ENCODE measurements around the gene RALGAPA2. TPM values are rescaled to one million over a fixed set of nuclear protein-coding genes. Genes with fewer than 3 reads are reported as not detected.

Gene RALGAPA2
- total RNA-seq, 2 experiments from 2014 or later: 21.2 to 21.9 TPM

GRCh38 chr20:20457392-20458126 is 254.9 kb downstream of the RALGAPA2 start:
- Mint-ChIP-seq H3K4me1 (ENCODE audit: low read depth) (peaks cover 24% of the 10 kb centered on the region), H3K27me3 (no peaks in the 10 kb centered on the region), H3K4me3 (no peak overlapping the region), H3K27ac (no peak overlapping the region), H3K36me3 (ENCODE audit: low read depth) (peaks cover 34% of the 10 kb centered on the region), H3K9me3 (no peaks in the 10 kb centered on the region)
- intact Hi-C loops (cut with DNase I, micrococcal nuclease): no loop called here
- H3K9me3 ChIP-seq (ENCODE audit: control insufficient read depth in 1 of 2, insufficient read depth in 1 of 2, low read length in 2 of 2): no peaks in the 10 kb centered on the region
- H3K4me3 ChIP-seq (ENCODE audit: low read length): no peak overlapping the region
- peaks cover 10% of the 10 kb centered on the region for H3K4me1 ChIP-seq (ENCODE audit: insufficient read depth, low read length)
- no peak for TF ChIP-seq CTCF (IDR thresholded peaks at IDR 0.05)
- H3K27me3 ChIP-seq (ENCODE audit: control insufficient read depth in 1 of 2, insufficient read depth in 2 of 2, low read length in 2 of 2): no peaks in the 10 kb centered on the region
- CTCF ChIA-PET: no interaction called here
- peaks cover 3% of the 10 kb centered on the region for H3K36me3 ChIP-seq (ENCODE audit: insufficient read depth, low read length)
- ATAC-seq (ENCODE audit: poor library complexity): no peak
- POLR2A ChIA-PET: no interaction called here
- no peak overlapping the region for H3K27ac ChIP-seq (ENCODE audit: low read depth in 1 of 2, low read length in 2 of 2)
- no peak for DNase-seq

GRCh38 chr20:20456741-20457140 is 255.7 kb downstream of the RALGAPA2 start:
- ATAC-seq (ENCODE audit: poor library complexity): no peak
- H3K27me3 Mint-ChIP-seq: no peaks in the 10 kb centered on the region
- Histone ChIP-seq H3K4me1 (ENCODE audit: insufficient read depth, low read length) (peaks cover 15% of the 10 kb centered on the region), H3K36me3 (ENCODE audit: insufficient read depth, low read length) (peaks cover 3% of the 10 kb centered on the region), H3K27ac (ENCODE audit: low read depth in 1 of 2, low read length in 2 of 2) (no peak overlapping the region), H3K4me3 (ENCODE audit: low read length) (no peak overlapping the region), H3K9me3 (ENCODE audit: control insufficient read depth in 1 of 2, insufficient read depth in 1 of 2, low read length in 2 of 2) (no peaks in the 10 kb centered on the region), H3K27me3 (ENCODE audit: control insufficient read depth in 1 of 2, insufficient read depth in 2 of 2, low read length in 2 of 2) (no peaks in the 10 kb centered on the region)
- peaks cover 39% of the 10 kb centered on the region for H3K36me3 Mint-ChIP-seq (ENCODE audit: low read depth)
- no peak overlapping the region for H3K4me3 Mint-ChIP-seq
- no peaks in the 10 kb centered on the region for H3K9me3 Mint-ChIP-seq
- no peak for TF ChIP-seq CTCF (IDR thresholded peaks at IDR 0.05)
- peaks cover 30% of the 10 kb centered on the region for H3K4me1 Mint-ChIP-seq (ENCODE audit: low read depth)
- CTCF ChIA-PET: no interaction called here
- POLR2A ChIA-PET: interaction anchor here (0.6 kb wide), 1 partner anchor 21 kb away, joined by 3 read pairs; no protein-coding TSS in a partner anchor
- H3K27ac Mint-ChIP-seq: no peak overlapping the region
- DNase-seq: no peak
- intact Hi-C loops (cut with DNase I, micrococcal nuclease): no loop called here

- no peaks in the 10 kb centered on the region for H3K9me3 Mint-ChIP-seq
These were observed 256.5 kb downstream of the RALGAPA2 start for GRCh38 chr20:20455926-20456325.

More at GRCh38 chr20:20455926-20456325, 256.5 kb downstream of the RALGAPA2 start:
- POLR2A ChIA-PET: interaction anchor here (0.6 kb wide), 1 partner anchor 22 kb away, joined by 3 read pairs; no protein-coding TSS in a partner anchor
- Histone ChIP-seq H3K27me3 (ENCODE audit: control insufficient read depth in 1 of 2, insufficient read depth in 2 of 2, low read length in 2 of 2) (no peaks in the 10 kb centered on the region), H3K9me3 (ENCODE audit: control insufficient read depth in 1 of 2, insufficient read depth in 1 of 2, low read length in 2 of 2) (no peaks in the 10 kb centered on the region), H3K27ac (ENCODE audit: low read depth in 1 of 2, low read length in 2 of 2) (no peak overlapping the region), H3K4me3 (ENCODE audit: low read length) (no peak overlapping the region), H3K4me1 (ENCODE audit: insufficient read depth, low read length) (peaks cover 15% of the 10 kb centered on the region), H3K36me3 (ENCODE audit: insufficient read depth, low read length) (peaks cover 3% of the 10 kb centered on the region)
- peaks cover 39% of the 10 kb centered on the region for H3K36me3 Mint-ChIP-seq (ENCODE audit: low read depth)
- intact Hi-C loops (cut with DNase I, micrococcal nuclease): no loop called here
- DNase-seq (no peak), ATAC-seq (ENCODE audit: poor library complexity) (no peak)
- no peak overlapping the region for H3K27ac Mint-ChIP-seq
- H3K27me3 Mint-ChIP-seq: no peaks in the 10 kb centered on the region
- no peak overlapping the region for H3K4me3 Mint-ChIP-seq
- no peak for TF ChIP-seq CTCF (IDR thresholded peaks at IDR 0.05)
- peaks cover 30% of the 10 kb centered on the region for H3K4me1 Mint-ChIP-seq (ENCODE audit: low read depth)
- CTCF ChIA-PET: no interaction called here

All from CD4-positive, alpha-beta T cell (primary cell).